Measurements from ENCODE around the gene ANXA9.

The ANXA9 gene, protein sequence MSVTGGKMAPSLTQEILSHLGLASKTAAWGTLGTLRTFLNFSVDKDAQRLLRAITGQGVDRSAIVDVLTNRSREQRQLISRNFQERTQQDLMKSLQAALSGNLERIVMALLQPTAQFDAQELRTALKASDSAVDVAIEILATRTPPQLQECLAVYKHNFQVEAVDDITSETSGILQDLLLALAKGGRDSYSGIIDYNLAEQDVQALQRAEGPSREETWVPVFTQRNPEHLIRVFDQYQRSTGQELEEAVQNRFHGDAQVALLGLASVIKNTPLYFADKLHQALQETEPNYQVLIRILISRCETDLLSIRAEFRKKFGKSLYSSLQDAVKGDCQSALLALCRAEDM

GRCh38 chr1:150981805-150982712 lies at the start of gene ANXA9:
Gene ANXA9, plus strand, starts transcription at chr1:150982292. Its CDS starts 814 bp downstream, at chr1:150983106.
- no peaks in the 10 kb centered on the region for H3K9me3 ChIP-seq (ENCODE audit: insufficient read depth, low read depth, low read length)
- no peaks in the 10 kb centered on the region for H3K36me3 ChIP-seq (ENCODE audit: insufficient read depth, low read depth, low read length)
- peak within 1 kb of the TSS; percentile 84 for H3K27ac ChIP-seq (ENCODE audit: low read length)
- peak within 1 kb of the TSS; percentile 46 for H3K4me3 ChIP-seq (ENCODE audit: low read length)
- peaks cover 31% of the 10 kb centered on the region for H3K4me1 ChIP-seq (ENCODE audit: insufficient read depth, low read length)
- H3K9ac ChIP-seq (ENCODE audit: low read depth, low read length), result peak within 1 kb of the TSS; percentile 71
- no peaks in the 10 kb centered on the region for H3K27me3 ChIP-seq (ENCODE audit: insufficient read depth, low read length)

- Histone ChIP-seq H3K9ac (ENCODE audit: low read depth, low read length) (no peak overlapping the region), H3K36me3 (ENCODE audit: insufficient read depth, low read depth, low read length) (peaks cover 96% of the 10 kb centered on the region), H3K27ac (ENCODE audit: low read length) (no peak overlapping the region), H3K4me3 (ENCODE audit: low read length) (no peak overlapping the region), H3K9me3 (ENCODE audit: insufficient read depth, low read depth, low read length) (no peaks in the 10 kb centered on the region), H3K4me1 (ENCODE audit: insufficient read depth, low read length) (no peaks in the 10 kb centered on the region), H3K27me3 (ENCODE audit: insufficient read depth, low read length) (no peaks in the 10 kb centered on the region)
Observed at GRCh38 chr1:150944856-150945255, 37.2 kb upstream of the ANXA9 start.

- peaks cover 89% of the 10 kb centered on the region for H3K36me3 ChIP-seq (ENCODE audit: insufficient read depth, low read depth, low read length)
- H3K4me3 ChIP-seq (ENCODE audit: low read length), result no peak overlapping the region
Observed at GRCh38 chr1:150954708-150955107, 27.4 kb upstream of the ANXA9 start.

GRCh38 chr1:150955280-150955679 lies 26.8 kb upstream of the ANXA9 start:
- no peak overlapping the region for H3K9ac ChIP-seq (ENCODE audit: low read depth, low read length)
- no peaks in the 10 kb centered on the region for H3K9me3 ChIP-seq (ENCODE audit: insufficient read depth, low read depth, low read length)
- no peak overlapping the region for H3K4me3 ChIP-seq (ENCODE audit: low read length)
- peaks cover 90% of the 10 kb centered on the region for H3K36me3 ChIP-seq (ENCODE audit: insufficient read depth, low read depth, low read length)
- H3K27ac ChIP-seq (ENCODE audit: low read length), result no peak overlapping the region
- no peaks in the 10 kb centered on the region for H3K4me1 ChIP-seq (ENCODE audit: insufficient read depth, low read length)
- H3K27me3 ChIP-seq (ENCODE audit: insufficient read depth, low read length), result no peaks in the 10 kb centered on the region

More at GRCh38 chr1:150954708-150955107, 27.4 kb upstream of the ANXA9 start:
- no peaks in the 10 kb centered on the region for H3K27me3 ChIP-seq (ENCODE audit: insufficient read depth, low read length)
- H3K27ac ChIP-seq (ENCODE audit: low read length), result no peak overlapping the region
- H3K4me1 ChIP-seq (ENCODE audit: insufficient read depth, low read length), result no peaks in the 10 kb centered on the region
- no peak overlapping the region for H3K9ac ChIP-seq (ENCODE audit: low read depth, low read length)
- no peaks in the 10 kb centered on the region for H3K9me3 ChIP-seq (ENCODE audit: insufficient read depth, low read depth, low read length)

GRCh38 chr1:150957666-150958065 lies 24.4 kb upstream of the ANXA9 start:
- Histone ChIP-seq H3K9ac (ENCODE audit: low read depth, low read length) (no peak overlapping the region), H3K4me1 (ENCODE audit: insufficient read depth, low read length) (no peaks in the 10 kb centered on the region), H3K27me3 (ENCODE audit: insufficient read depth, low read length) (no peaks in the 10 kb centered on the region), H3K4me3 (ENCODE audit: low read length) (no peak overlapping the region), H3K27ac (ENCODE audit: low read length) (no peak overlapping the region), H3K9me3 (ENCODE audit: insufficient read depth, low read depth, low read length) (no peaks in the 10 kb centered on the region), H3K36me3 (ENCODE audit: insufficient read depth, low read depth, low read length) (peaks cover 91% of the 10 kb centered on the region)

- H3K27ac ChIP-seq (ENCODE audit: low read length), result no peak overlapping the region
- H3K4me1 ChIP-seq (ENCODE audit: insufficient read depth, low read length), result no peaks in the 10 kb centered on the region
- H3K9ac ChIP-seq (ENCODE audit: low read depth, low read length), result no peak overlapping the region
- H3K4me3 ChIP-seq (ENCODE audit: low read length), result no peak overlapping the region
- peaks cover 93% of the 10 kb centered on the region for H3K36me3 ChIP-seq (ENCODE audit: insufficient read depth, low read depth, low read length)
- H3K9me3 ChIP-seq (ENCODE audit: insufficient read depth, low read depth, low read length), result no peaks in the 10 kb centered on the region
- H3K27me3 ChIP-seq (ENCODE audit: insufficient read depth, low read length), result no peaks in the 10 kb centered on the region
Observed at GRCh38 chr1:150960646-150961045, 21.4 kb upstream of the ANXA9 start.

GRCh38 chr1:150961756-150962155 lies 20.3 kb upstream of the ANXA9 start:
- no peaks in the 10 kb centered on the region for H3K9me3 ChIP-seq (ENCODE audit: insufficient read depth, low read depth, low read length)
- no peak overlapping the region for H3K27ac ChIP-seq (ENCODE audit: low read length)
- no peaks in the 10 kb centered on the region for H3K27me3 ChIP-seq (ENCODE audit: insufficient read depth, low read length)
- no peak overlapping the region for H3K9ac ChIP-seq (ENCODE audit: low read depth, low read length)
- H3K4me3 ChIP-seq (ENCODE audit: low read length), result no peak overlapping the region
- H3K36me3 ChIP-seq (ENCODE audit: insufficient read depth, low read depth, low read length), result peaks cover 97% of the 10 kb centered on the region
- H3K4me1 ChIP-seq (ENCODE audit: insufficient read depth, low read length), result no peaks in the 10 kb centered on the region

DNA sequence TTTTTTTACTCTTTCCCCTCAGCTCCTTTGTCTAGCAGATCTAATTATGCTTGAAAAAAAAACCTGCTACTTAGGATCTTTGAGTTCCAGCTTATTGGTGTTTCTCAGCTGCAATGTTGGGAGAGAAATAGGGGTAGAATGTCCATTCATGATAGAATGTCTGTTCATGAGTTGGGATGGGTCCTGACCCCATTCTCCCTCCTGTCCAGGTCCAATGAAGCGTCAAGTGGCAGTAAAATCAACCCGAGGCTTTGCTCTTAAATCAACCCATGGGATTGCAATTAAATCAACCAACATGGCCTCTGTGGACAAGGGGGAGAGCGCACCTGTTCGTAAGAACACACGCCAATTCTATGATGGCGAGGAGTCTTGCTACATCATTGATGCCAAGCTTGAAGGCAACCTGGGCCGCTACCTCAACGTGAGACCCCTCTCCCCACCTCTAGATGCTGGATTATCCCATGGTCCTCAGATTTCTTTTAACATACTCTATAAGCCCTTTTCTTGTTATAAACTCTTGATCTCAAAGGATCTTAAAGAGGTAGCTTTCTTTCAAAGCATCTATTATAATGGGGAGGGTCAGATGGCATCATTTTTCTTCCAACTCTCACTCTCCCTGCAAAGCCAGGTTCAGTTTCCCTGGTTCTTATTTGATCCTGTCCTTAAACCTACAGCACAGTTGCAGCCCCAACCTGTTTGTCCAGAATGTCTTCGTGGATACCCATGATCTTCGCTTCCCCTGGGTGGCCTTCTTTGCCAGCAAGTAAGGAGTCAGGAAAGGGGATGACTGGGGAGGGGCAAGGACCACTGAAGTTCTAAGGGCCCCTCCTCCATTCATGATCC lies 18.6 kb upstream of the ANXA9 start:
- no peaks in the 10 kb centered on the region for H3K27me3 ChIP-seq (ENCODE audit: insufficient read depth, low read length)
- peaks cover 99% of the 10 kb centered on the region for H3K36me3 ChIP-seq (ENCODE audit: insufficient read depth, low read depth, low read length)
- H3K9ac ChIP-seq (ENCODE audit: low read depth, low read length), result no peak overlapping the region
- no peak overlapping the region for H3K4me3 ChIP-seq (ENCODE audit: low read length)
- no peaks in the 10 kb centered on the region for H3K9me3 ChIP-seq (ENCODE audit: insufficient read depth, low read depth, low read length)
- H3K4me1 ChIP-seq (ENCODE audit: insufficient read depth, low read length), result no peaks in the 10 kb centered on the region
- no peak overlapping the region for H3K27ac ChIP-seq (ENCODE audit: low read length)

DNA sequence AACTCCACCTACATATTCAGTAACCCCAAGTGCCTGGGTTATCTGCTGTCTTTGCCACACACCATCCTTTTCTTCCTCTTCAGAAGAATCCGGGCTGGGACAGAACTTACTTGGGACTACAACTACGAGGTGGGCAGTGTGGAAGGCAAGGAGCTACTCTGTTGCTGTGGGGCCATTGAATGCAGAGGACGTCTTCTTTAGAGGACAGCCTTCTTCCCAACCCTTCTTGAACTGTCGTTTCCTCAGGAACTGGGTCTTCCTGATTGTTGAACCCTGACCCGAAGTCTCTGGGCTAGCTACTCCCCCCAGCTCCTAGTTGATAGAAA lies 18.0 kb upstream of the ANXA9 start:
- Histone ChIP-seq H3K4me3 (ENCODE audit: low read length) (no peak overlapping the region), H3K9me3 (ENCODE audit: insufficient read depth, low read depth, low read length) (no peaks in the 10 kb centered on the region), H3K27ac (ENCODE audit: low read length) (no peak overlapping the region), H3K27me3 (ENCODE audit: insufficient read depth, low read length) (no peaks in the 10 kb centered on the region), H3K9ac (ENCODE audit: low read depth, low read length) (no peak overlapping the region), H3K36me3 (ENCODE audit: insufficient read depth, low read depth, low read length) (peaks cover 98% of the 10 kb centered on the region), H3K4me1 (ENCODE audit: insufficient read depth, low read length) (no peaks in the 10 kb centered on the region)

DNA sequence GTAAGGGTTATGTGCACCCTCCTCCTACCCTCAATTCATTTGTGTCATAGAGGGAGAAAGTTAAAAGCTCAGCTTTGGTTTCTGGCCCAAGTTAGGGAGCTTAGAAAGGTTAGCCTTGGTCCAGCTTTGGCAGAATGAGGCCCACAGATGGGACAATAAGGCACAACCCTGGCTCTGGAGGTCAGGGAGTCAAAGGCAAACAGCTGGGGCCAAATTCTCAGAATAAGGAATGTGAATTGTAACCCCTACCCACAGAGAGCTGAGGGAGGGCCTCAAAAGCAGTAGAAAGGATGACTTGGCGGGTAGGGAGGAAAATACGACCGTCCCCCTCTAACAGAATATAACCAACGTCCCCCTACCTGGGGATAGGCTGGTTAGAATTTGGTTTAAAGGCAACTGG lies 16.5 kb upstream of the ANXA9 start:
- Histone ChIP-seq H3K9ac (ENCODE audit: low read depth, low read length) (no peak overlapping the region), H3K27ac (ENCODE audit: low read length) (no peak overlapping the region), H3K9me3 (ENCODE audit: insufficient read depth, low read depth, low read length) (no peaks in the 10 kb centered on the region), H3K4me3 (ENCODE audit: low read length) (no peak overlapping the region), H3K36me3 (ENCODE audit: insufficient read depth, low read depth, low read length) (peaks cover 84% of the 10 kb centered on the region), H3K4me1 (ENCODE audit: insufficient read depth, low read length) (peaks cover under 1% of the 10 kb centered on the region; the same call in 1 of the 2 replicates), H3K27me3 (ENCODE audit: insufficient read depth, low read length) (no peaks in the 10 kb centered on the region)

DNA sequence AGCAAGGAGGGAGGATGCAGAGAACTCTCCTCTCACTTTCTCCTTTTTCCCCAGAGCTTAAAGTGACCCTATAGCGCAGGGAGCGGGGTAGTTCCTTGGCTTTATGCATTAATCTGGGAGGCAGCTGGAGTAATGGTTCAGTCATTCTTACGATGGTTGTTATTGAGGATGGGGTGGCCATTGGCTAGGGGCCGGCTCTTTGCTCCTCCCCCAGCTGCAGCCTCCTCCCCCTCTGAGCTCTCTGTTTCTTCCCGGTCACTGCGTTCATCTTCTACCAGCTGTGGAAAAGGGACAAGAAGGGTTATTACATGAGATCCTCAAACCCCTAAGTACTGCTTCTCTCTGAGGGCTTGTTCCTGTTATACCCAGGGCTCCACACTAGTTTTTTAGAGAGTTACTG lies 16.1 kb upstream of the ANXA9 start:
- no peaks in the 10 kb centered on the region for H3K9me3 ChIP-seq (ENCODE audit: insufficient read depth, low read depth, low read length)
- H3K4me1 ChIP-seq (ENCODE audit: insufficient read depth, low read length), result peaks cover 4% of the 10 kb centered on the region
- no peak overlapping the region for H3K27ac ChIP-seq (ENCODE audit: low read length)
- no peaks in the 10 kb centered on the region for H3K27me3 ChIP-seq (ENCODE audit: insufficient read depth, low read length)
- H3K4me3 ChIP-seq (ENCODE audit: low read length), result no peak overlapping the region
- H3K36me3 ChIP-seq (ENCODE audit: insufficient read depth, low read depth, low read length), result peaks cover 80% of the 10 kb centered on the region
- no peak overlapping the region for H3K9ac ChIP-seq (ENCODE audit: low read depth, low read length)

Measured in iPS-20b (cell line).